NCI-H2107 treated with DMSO at 0.1 percent for 48 hours (cell line): ENCODE measurements around the gene PPCDC.

Experiments
- DNase-seq: peaks from one replicate; lab custom pipeline; 2025; ENCODE audit not compliant: unreplicated experiment; lab: John Stamatoyannopoulos, UW

PPCDC gene, protein sequence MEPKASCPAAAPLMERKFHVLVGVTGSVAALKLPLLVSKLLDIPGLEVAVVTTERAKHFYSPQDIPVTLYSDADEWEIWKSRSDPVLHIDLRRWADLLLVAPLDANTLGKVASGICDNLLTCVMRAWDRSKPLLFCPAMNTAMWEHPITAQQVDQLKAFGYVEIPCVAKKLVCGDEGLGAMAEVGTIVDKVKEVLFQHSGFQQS

GRCh38 chr15:75023181-75023871 is at the start of gene PPCDC:
TSS of gene PPCDC (plus strand) at chr15:75023590. CDS start at chr15:75028319, 4,729 bp downstream.
- DNase-seq, result peak; percentile 77

- no peak for DNase-seq
Observed at GRCh38 chr15:74976159-74976558, 47.2 kb upstream of the PPCDC start.

DNA sequence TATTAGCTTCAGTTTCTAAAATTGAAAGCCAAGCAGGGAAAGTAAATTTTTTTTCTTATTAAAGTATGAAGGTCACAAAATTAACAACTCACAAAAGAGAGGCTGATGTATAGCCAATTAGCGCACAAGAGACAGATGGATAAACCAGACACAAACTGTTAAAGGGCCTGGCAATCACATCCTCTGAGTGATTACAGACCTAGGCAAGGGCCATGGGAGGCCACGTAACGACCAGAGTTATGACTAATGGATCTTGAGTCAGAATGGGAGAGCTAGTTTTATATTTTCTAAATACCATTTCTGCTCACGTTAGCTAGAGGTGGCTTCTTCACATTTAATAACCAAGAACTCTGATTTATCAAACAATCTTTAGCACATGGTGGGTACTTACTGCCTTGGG is 45.8 kb upstream of the PPCDC start:
- no peak for DNase-seq

DNA sequence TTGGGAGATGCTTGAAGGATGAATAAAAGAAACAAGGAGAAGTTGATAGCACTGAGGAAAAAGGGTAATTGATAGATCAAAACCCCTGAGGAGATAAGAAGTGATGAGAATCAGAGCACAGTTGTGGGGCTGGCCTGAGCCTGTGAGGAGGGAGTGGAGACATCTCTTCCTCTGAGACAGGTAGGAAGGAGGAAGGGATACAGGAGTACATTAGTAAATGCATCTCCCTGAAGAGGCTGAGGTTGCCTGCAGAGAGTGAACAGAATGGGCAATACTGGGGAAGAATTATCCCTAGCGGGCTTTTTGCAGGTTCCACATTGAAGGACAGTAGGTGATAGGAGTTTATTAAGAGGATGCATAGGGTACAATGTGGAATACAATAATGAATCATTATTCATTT is 45.3 kb upstream of the PPCDC start:
- no peak for DNase-seq

- DNase-seq, result peak; percentile 57
Observed at GRCh38 chr15:74978503-74978902, 44.9 kb upstream of the PPCDC start.

DNA sequence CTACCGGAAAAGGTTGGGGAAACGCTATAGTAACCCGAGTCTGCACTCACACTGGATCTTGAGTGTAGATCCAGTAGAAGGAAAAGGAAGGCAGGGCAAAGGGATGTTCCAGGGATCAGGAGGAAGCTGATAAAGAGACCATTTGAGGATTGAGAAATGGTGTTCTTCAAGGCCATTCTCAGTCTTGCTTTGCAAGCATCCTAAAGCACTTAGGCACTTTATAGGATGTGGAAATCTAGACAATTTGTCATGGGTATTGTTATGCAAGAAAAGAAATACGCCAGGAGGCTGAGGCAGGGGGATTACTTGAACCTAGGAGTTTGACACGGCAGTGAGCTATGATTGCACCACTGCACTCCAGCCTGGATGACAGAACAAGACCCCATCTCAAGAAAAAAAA is 41.2 kb upstream of the PPCDC start:
- no peak for DNase-seq

GRCh38 chr15:74983725-74984231 is 39.6 kb upstream of the PPCDC start:
- no peak for DNase-seq

- DNase-seq, result peak; percentile 23
Observed at GRCh38 chr15:74988007-74988800, 35.2 kb upstream of the PPCDC start.

- DNase-seq, result no peak
Observed at GRCh38 chr15:74989527-74989926, 33.9 kb upstream of the PPCDC start.

DNA sequence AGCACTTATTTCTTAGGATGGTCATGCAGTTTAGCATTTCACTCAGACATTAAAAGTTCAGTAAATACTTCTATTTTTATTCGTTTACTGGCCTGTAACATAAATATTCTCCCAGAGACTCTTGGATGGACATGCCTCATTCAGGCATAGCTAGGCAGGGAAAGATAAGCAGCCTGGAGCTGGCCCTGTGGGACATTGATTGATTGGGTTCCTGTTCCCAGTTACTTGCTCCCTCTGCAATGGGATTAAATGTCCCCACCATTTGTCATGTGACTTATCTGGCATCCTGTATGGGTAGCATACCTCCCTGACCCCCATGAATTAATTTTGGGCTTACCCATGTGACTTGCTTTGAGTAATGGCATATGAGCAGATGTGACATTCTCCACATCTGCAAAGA is 30.8 kb upstream of the PPCDC start:
- no peak for DNase-seq

DNA sequence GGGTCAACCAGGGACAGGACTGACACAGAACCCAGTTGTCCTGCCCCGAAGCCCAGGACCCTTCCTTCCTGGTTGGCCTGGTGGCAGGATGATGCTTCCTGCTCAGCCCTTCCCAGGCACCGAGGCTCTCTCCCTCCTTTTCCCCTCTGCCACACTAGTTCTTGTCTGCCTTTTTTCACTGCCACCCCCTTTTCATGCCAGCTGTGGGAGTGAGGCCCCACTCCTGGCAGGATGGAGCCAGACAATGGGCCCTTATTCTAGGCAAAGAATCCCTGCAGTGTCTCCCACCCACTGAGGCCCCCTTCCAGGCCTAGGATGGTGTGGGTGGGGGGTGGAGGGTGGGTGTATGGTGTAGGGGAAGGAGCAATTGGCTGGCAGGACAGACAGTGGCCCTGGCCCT is 29.2 kb upstream of the PPCDC start:
- no peak for DNase-seq

GRCh38 chr15:74994685-74995084 is 28.7 kb upstream of the PPCDC start:
- no peak for DNase-seq

DNA sequence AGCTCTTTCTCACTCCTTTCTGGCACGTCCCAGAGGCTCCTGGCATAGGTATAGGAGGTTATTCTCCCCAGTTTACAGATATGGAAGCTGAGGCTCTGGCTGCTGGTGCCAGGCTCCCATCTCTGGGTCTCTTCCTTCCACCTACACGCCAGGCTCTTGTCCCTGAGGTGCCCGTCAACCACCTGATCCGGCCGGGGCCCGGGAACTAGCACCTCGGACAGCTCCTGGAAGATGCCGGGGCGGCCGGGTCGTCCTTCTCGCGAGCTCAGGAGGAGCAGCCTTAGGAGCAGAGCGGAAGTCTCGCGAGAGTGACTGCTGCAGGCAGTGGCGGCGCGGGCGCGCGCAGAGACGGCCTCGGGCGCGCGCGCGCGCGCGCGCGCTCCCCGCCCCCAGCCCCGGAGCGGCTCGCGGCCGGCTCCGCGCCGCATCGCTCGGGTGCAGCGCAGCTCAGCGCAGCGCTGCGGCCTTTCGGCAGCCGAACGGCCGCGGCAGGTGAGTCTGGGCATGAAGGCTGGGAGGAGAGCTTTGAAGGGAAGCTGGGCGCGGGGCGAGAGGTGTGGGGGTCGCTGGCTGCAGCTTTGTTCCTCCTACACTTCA is 28.1 kb upstream of the PPCDC start, which contains the start of gene SCAMP5:
Gene SCAMP5, plus strand, starts transcription at position 382 of the 597 bp plus-strand sequence. CDS start 16,277 bp downstream, outside the sequence.
- peak; percentile 63 for DNase-seq

DNA sequence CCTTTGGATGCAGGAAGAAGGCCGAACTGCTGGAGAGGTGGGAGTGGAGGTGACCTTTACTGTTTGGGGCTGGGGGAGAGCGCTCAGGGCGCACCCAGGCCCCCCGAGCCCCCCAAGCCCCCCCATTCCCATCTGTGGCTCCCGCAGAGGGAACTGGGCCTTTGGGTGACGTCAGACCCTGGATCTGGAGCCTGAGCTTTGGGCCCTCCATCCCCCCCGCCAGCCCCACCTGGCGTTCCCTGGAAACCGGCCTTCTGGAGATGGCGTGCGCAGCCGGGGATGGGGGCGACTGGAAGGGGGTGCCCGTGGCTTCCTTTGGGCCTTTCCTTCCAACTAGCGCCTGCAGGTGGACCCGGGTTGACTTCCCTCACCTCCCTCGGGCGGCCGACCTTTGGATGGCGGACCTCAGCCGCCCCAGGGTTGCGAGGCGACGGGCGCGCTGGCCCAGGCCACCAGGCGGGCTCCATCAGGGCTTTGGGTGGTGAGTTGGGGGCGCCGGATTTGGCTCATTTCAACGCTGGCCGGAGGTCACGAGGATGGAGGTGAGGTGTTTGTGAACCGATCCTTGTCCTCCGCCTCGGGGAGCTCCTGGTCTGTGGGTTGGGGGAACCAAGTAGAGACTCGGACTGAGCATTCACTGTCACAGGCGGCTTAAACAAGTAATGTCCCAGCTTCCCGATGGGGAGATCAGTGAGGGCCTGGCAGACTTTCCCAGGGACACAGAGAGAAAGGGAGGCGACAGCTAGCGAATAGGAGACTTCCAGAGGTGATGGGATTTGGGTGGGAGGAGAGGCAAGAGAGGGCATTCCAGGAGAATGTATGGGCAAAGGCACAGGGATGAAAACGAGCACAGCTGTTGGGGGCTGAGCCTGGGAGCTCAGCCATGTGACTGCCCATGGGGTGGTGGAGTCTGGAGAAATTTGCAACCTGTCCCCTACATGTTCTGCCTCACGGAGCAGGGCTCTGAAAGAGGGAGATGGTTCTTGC is 27.3 kb upstream of the PPCDC start:
- peak; percentile 20 for DNase-seq

DNA sequence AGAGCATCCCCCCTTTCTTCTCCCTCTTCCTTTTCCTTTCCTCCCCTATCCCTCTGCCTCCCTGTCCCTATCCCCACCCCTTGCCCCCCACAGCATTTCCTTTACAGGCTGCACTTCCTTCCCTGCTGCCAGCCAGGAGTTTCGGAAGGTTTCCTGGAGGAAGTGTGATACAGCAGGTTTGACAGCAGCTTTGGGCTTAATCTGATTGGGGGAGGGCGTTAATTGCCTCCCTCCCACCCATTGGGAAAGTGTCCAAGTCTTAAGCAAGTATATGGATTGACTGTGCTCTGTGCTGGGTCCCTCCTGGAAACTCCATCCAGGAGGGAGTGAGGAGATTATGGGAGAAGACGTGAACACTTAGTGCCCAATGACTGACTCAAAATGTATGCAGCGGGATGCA is 26.2 kb upstream of the PPCDC start:
- DNase-seq, result no peak

GRCh38 chr15:74997543-74997942 is 25.8 kb upstream of the PPCDC start:
- DNase-seq, result no peak

GRCh38 chr15:75001310-75001709 is 22.1 kb upstream of the PPCDC start:
- DNase-seq, result no peak

DNA sequence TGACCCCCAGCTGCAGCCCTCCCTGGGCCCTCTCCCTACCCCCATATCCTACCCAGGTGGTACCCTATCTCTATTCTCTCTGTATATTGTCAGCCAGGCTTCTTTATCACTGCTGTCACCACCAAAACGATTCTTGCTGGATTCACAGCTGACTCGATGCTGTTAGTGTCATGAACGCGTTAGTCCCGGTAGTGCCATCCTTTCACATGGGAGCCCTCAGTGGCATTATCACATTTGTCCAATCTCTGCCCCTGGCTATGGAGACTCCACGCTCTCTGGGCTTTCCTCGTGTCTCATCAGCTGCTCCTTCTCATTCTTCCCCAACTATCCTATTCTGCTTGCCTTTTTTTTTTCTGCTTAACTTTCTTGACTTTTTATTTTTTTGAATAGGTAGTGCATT is 21.0 kb upstream of the PPCDC start:
- DNase-seq, result no peak

GRCh38 chr15:75007216-75007615 is 16.2 kb upstream of the PPCDC start:
- DNase-seq, result no peak

GRCh38 chr15:75008221-75008625 is 15.2 kb upstream of the PPCDC start:
- DNase-seq, result no peak
